ENCODE measurements around the gene GNA14. TPM values are rescaled to one million over a fixed set of nuclear protein-coding genes. Genes with fewer than 3 reads are reported as not detected.

The GNA14 gene
- total RNA-seq, 4 donors from 2014 or later, result 0.20 to 0.56 (median 0.22) TPM; not detected in 1

GRCh38 chr9:77440057-77440456, 208.1 kb downstream of the GNA14 start:
- H3K27me3 ChIP-seq, result no peaks in the 10 kb centered on the region
- H3K4me3 ChIP-seq, result no peak overlapping the region
- H3K4me1 ChIP-seq, result no peaks in the 10 kb centered on the region
- TF ChIP-seq CTCF (IDR thresholded peaks at IDR 0.05 in 4 of 5, conservative IDR thresholded peaks at IDR 0.05 in 1 of 5) (no peak), POLR2A (IDR thresholded peaks at IDR 0.05) (no peak)
- intact Hi-C loops (cut with DNase I; ENCODE audit: low total_unique reads), result no loop called here
- ATAC-seq, result no peak
- no peaks in the 10 kb centered on the region for H3K36me3 ChIP-seq
- no peak for DNase-seq
- in situ Hi-C loops (cut with MboI; ENCODE audit: low sequenced_read_pairs in 4 of 4), result loop anchor here in 3 of 4 donors (10.0 to 25.0 kb wide), 4 partner anchors 305 to 605 kb away; partner anchors contain the start of gene GNAQ (in 2 of the 3)
- no peak overlapping the region for H3K27ac ChIP-seq
- H3K9me3 ChIP-seq, result no peaks in the 10 kb centered on the region

GRCh38 chr9:77438653-77439052, 209.5 kb downstream of the GNA14 start:
- no peak overlapping the region for H3K27ac ChIP-seq
- TF ChIP-seq CTCF (IDR thresholded peaks at IDR 0.05 in 4 of 5, conservative IDR thresholded peaks at IDR 0.05 in 1 of 5) (no peak), POLR2A (IDR thresholded peaks at IDR 0.05) (no peak)
- H3K4me1 ChIP-seq, result no peaks in the 10 kb centered on the region
- in situ Hi-C loops (cut with MboI; ENCODE audit: low sequenced_read_pairs in 4 of 4) (loop anchor here in 1 of 4 donors (10.0 to 25.0 kb wide), 2 partner anchors 316 to 599 kb away; partner anchors contain the start of gene GNAQ), intact Hi-C loops (cut with DNase I; ENCODE audit: low total_unique reads) (no loop called here)
- no peak overlapping the region for H3K4me3 ChIP-seq
- no peaks in the 10 kb centered on the region for H3K9me3 ChIP-seq
- H3K27me3 ChIP-seq, result no peaks in the 10 kb centered on the region
- no peak for DNase-seq
- H3K36me3 ChIP-seq, result no peaks in the 10 kb centered on the region
- ATAC-seq, result no peak

GRCh38 chr9:77435688-77436087, 212.4 kb downstream of the GNA14 start:
- DNase-seq, result no peak
- H3K4me1 ChIP-seq, result no peaks in the 10 kb centered on the region
- no peak for ATAC-seq
- no peaks in the 10 kb centered on the region for H3K9me3 ChIP-seq
- H3K4me3 ChIP-seq, result no peak overlapping the region
- intact Hi-C loops (cut with DNase I; ENCODE audit: low total_unique reads) (no loop called here), in situ Hi-C loops (cut with MboI; ENCODE audit: low sequenced_read_pairs in 4 of 4) (loop anchor here in 1 of 4 donors (10.0 to 25.0 kb wide), 2 partner anchors 319 to 602 kb away; partner anchors contain the start of gene GNAQ)
- no peak for TF ChIP-seq POLR2A (IDR thresholded peaks at IDR 0.05)
- TF ChIP-seq CTCF (IDR thresholded peaks at IDR 0.05 in 4 of 5, conservative IDR thresholded peaks at IDR 0.05 in 1 of 5), result no peak
- H3K36me3 ChIP-seq, result no peaks in the 10 kb centered on the region
- H3K27ac ChIP-seq, result no peak overlapping the region
- no peaks in the 10 kb centered on the region for H3K27me3 ChIP-seq

GRCh38 chr9:77435277-77435676, 212.8 kb downstream of the GNA14 start:
- H3K4me1 ChIP-seq, result no peaks in the 10 kb centered on the region
- no peaks in the 10 kb centered on the region for H3K27me3 ChIP-seq
- H3K36me3 ChIP-seq, result no peaks in the 10 kb centered on the region
- ATAC-seq, result no peak
- DNase-seq, result no peak
- no peak overlapping the region for H3K4me3 ChIP-seq
- H3K9me3 ChIP-seq, result no peaks in the 10 kb centered on the region
- intact Hi-C loops (cut with DNase I; ENCODE audit: low total_unique reads), result no loop called here
- no peak overlapping the region for H3K27ac ChIP-seq
- in situ Hi-C loops (cut with MboI; ENCODE audit: low sequenced_read_pairs in 4 of 4), result loop anchor here in 1 of 4 donors (10.0 to 25.0 kb wide), 2 partner anchors 320 to 602 kb away; partner anchors contain the start of gene GNAQ
- no peak for TF ChIP-seq POLR2A (IDR thresholded peaks at IDR 0.05)
- TF ChIP-seq CTCF (IDR thresholded peaks at IDR 0.05 in 4 of 5, conservative IDR thresholded peaks at IDR 0.05 in 1 of 5), result no peak
